ENCODE results near the gene KHDC4. TPM values are rescaled to one million over a fixed set of nuclear protein-coding genes. Genes with fewer than 3 reads are reported as not detected.
"Not testable (repeated sequence)": the region's sequence is repeated elsewhere in the genome, so short reads cannot be mapped to it uniquely, and the experiment has no call there.

Gene KHDC4
- total and polyA plus RNA-seq, 2 of the 4 experiments (the other 2 are of a cell fraction) = 28.0 to 29.9 TPM

DNA sequence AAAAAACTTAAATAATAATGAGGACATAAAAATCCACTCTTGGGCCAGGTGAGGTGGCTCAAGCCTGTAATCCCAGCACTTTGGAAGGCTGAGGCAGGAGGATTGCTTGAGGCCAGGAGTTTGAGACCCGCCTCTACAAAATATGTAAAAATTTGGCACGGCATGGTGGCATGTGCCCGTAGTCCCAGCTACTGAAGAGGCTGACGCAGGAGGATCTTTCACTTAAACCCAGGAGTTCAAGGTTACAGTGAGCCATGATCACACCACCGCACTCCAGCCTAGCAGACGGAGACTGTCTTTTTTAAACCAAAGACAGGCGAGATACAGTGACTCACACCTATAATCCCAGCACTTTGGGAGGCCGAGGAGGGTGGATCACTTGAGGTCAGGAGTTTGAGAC is 37.7 kb downstream of the KHDC4 start:
- H3K4me3 ChIP-seq (ENCODE audit: insufficient read depth, low read depth, low read length); intact Hi-C loops (cut with micrococcal nuclease); H2BK120ac ChIP-seq (ENCODE audit: low read depth, low read length); DNase-seq; H3K9me1 ChIP-seq (ENCODE audit: insufficient read depth, low read length); H3K27me3 ChIP-seq (ENCODE audit: control insufficient read depth, insufficient read depth, low read length); H3K27ac ChIP-seq (ENCODE audit: insufficient read depth, low read length); H4K5ac ChIP-seq (ENCODE audit: low read depth, low read length); H2BK5ac ChIP-seq (ENCODE audit: low read depth, low read length, poor library complexity, severe bottlenecking); ATAC-seq (ENCODE audit: low read depth); H4K91ac ChIP-seq (ENCODE audit: insufficient read depth, low read depth, low read length); in situ Hi-C loops (cut with MboI; ENCODE audit: low sequenced_read_pairs); dilution Hi-C loops (cut with HindIII; ENCODE audit: low sequenced_read_pairs, unreplicated experiment); H2AK9ac ChIP-seq (replicated peaks; ENCODE audit: low read depth, low read length, poor library complexity); H4K20me1 ChIP-seq (ENCODE audit: insufficient read depth, low read length); H2BK20ac ChIP-seq (ENCODE audit: low read depth, low read length); H3K14ac ChIP-seq (replicated peaks; ENCODE audit: low read depth, low read length); H3K9ac ChIP-seq (ENCODE audit: low read depth, low read length); H3K18ac ChIP-seq (ENCODE audit: low read depth, low read length); CTCF ChIA-PET; H3K56ac ChIP-seq (ENCODE audit: extremely low read depth, insufficient read depth, low read length); POLR2A ChIA-PET (ENCODE audit: unreplicated experiment); H3K23ac ChIP-seq (ENCODE audit: low read depth, low read length); H3K4me2 ChIP-seq (ENCODE audit: low read depth, low read length); H3K9me3 ChIP-seq (ENCODE audit: control insufficient read depth, insufficient read depth, low read length); H4K8ac ChIP-seq (ENCODE audit: low read depth in 2 of 2, low read length in 2 of 2); BruUV-seq (replicated peaks); H2AFZ ChIP-seq (replicated peaks; ENCODE audit: low read length, poor library complexity); H3K4ac ChIP-seq (ENCODE audit: low read depth, low read length); H2AK5ac ChIP-seq (ENCODE audit: low read depth, low read length); H2BK15ac ChIP-seq (ENCODE audit: low read depth, low read length): not testable (repeated sequence)
- H3K79me1 ChIP-seq (ENCODE audit: low read depth in 1 of 2, low read length in 2 of 2) = peaks cover 4 to 30% of the 10 kb centered on the region in 2 experiments
- peaks cover 36% of the 10 kb centered on the region for H3K36me3 ChIP-seq (ENCODE audit: control insufficient read depth, insufficient read depth, low read length)
- WGBS, 2 experiments (ENCODE audit: extremely low coverage in 2 of 2, insufficient read length in 1 of 2) = 100% methylated on average over 1 of the region's 8 CpGs; no CpG with 5 or more reads in 1 of the 2 experiments
- peaks cover 14% of the 10 kb centered on the region for H3K4me1 ChIP-seq (ENCODE audit: control insufficient read depth, insufficient read depth, low read length)

GRCh38 chr1:155895617-155896016 is 38.6 kb downstream of the KHDC4 start:
- BruUV-seq (replicated peaks); H3K9me3 ChIP-seq (ENCODE audit: control insufficient read depth, insufficient read depth, low read length); H3K23ac ChIP-seq (ENCODE audit: low read depth, low read length); H2BK120ac ChIP-seq (ENCODE audit: low read depth, low read length); H3K18ac ChIP-seq (ENCODE audit: low read depth, low read length); H2AK9ac ChIP-seq (replicated peaks; ENCODE audit: low read depth, low read length, poor library complexity); DNase-seq; H3K9ac ChIP-seq (ENCODE audit: low read depth, low read length); H3K9me1 ChIP-seq (ENCODE audit: insufficient read depth, low read length); intact Hi-C loops (cut with micrococcal nuclease); H4K20me1 ChIP-seq (ENCODE audit: insufficient read depth, low read length); H3K14ac ChIP-seq (replicated peaks; ENCODE audit: low read depth, low read length); H3K4me2 ChIP-seq (ENCODE audit: low read depth, low read length); H3K4me3 ChIP-seq (ENCODE audit: insufficient read depth, low read depth, low read length); H2BK20ac ChIP-seq (ENCODE audit: low read depth, low read length); H3K27ac ChIP-seq (ENCODE audit: insufficient read depth, low read length); H4K8ac ChIP-seq (ENCODE audit: low read depth in 2 of 2, low read length in 2 of 2); H3K4ac ChIP-seq (ENCODE audit: low read depth, low read length); H3K56ac ChIP-seq (ENCODE audit: extremely low read depth, insufficient read depth, low read length); H2BK5ac ChIP-seq (ENCODE audit: low read depth, low read length, poor library complexity, severe bottlenecking); in situ Hi-C loops (cut with MboI; ENCODE audit: low sequenced_read_pairs); H2AK5ac ChIP-seq (ENCODE audit: low read depth, low read length); dilution Hi-C loops (cut with HindIII; ENCODE audit: low sequenced_read_pairs, unreplicated experiment); H3K27me3 ChIP-seq (ENCODE audit: control insufficient read depth, insufficient read depth, low read length); H2AFZ ChIP-seq (replicated peaks; ENCODE audit: low read length, poor library complexity); ATAC-seq (ENCODE audit: low read depth); H4K91ac ChIP-seq (ENCODE audit: insufficient read depth, low read depth, low read length); H4K5ac ChIP-seq (ENCODE audit: low read depth, low read length); H2BK15ac ChIP-seq (ENCODE audit: low read depth, low read length): not testable (repeated sequence)
- 100% methylated on average over 2 of the region's 6 CpGs; no CpG with 5 or more reads in 1 of the 2 experiments for WGBS, 2 experiments (ENCODE audit: extremely low coverage in 2 of 2, insufficient read length in 1 of 2)
- peaks cover 4 to 30% of the 10 kb centered on the region in 2 experiments for H3K79me1 ChIP-seq (ENCODE audit: low read depth in 1 of 2, low read length in 2 of 2)
- CTCF ChIA-PET = interaction anchor here (1.1 to 2.2 kb wide), 2 partner anchors 8 to 20 kb away, joined by 7 to 8 read pairs; no protein-coding TSS in a partner anchor
- H3K36me3 ChIP-seq (ENCODE audit: control insufficient read depth, insufficient read depth, low read length) = peaks cover 29% of the 10 kb centered on the region
- POLR2A ChIA-PET (ENCODE audit: unreplicated experiment) = interaction anchor here (0.6 kb wide), 1 partner anchor 59 kb away, joined by 3 read pairs; no protein-coding TSS in a partner anchor
- peaks cover 14% of the 10 kb centered on the region for H3K4me1 ChIP-seq (ENCODE audit: control insufficient read depth, insufficient read depth, low read length)

Data from IMR-90 (cell line).